HepG2 (cell line): ENCODE data around the gene WIPF2. TPM values are rescaled to one million over a fixed set of nuclear protein-coding genes. Genes with fewer than 3 reads are reported as not detected.

Source experiments
- ATM ChIP-seq: fragments of 450-650 bp; IDR thresholded peaks from 2 replicates; pipeline ENCODE4 v1.7.1; 2017; ENCODE audit warnings: mild to moderate bottlenecking, borderline replicate concordance
- EED ChIP-seq: sonication (generic); formaldehyde crosslinking; IDR thresholded peaks from 2 replicates; pipeline ENCODE4 v1.5.0; 2020; ENCODE audit warnings: mild to moderate bottlenecking, missing genetic modification reagents
- HMG20A ChIP-seq: IDR thresholded peaks from 2 replicates; pipeline ENCODE4 v1.6.1; 2016; ENCODE audit warnings: borderline replicate concordance
- ISL2 ChIP-seq: sonication (generic); formaldehyde crosslinking; IDR thresholded peaks from 2 replicates; pipeline ENCODE4 v1.5.0; 2020; ENCODE audit warnings: missing genetic modification reagents
- JUN ChIP-seq: sonication (generic); formaldehyde crosslinking; IDR thresholded peaks from 2 replicates; pipeline ENCODE4 v1.4.0; 2020; ENCODE audit warnings: mild to moderate bottlenecking, missing genetic modification reagents
- PCBP1 ChIP-seq: fragments of 200-400 bp; formaldehyde crosslinking; IDR thresholded peaks from 2 replicates; pipeline ENCODE4 v1.6.1; 2017; ENCODE audit warnings: mild to moderate bottlenecking, low read depth, low read length, borderline replicate concordance
- POLR2AphosphoS2 ChIP-seq: IDR thresholded peaks from 2 replicates; pipeline ENCODE4 v1.6.1; 2011; ENCODE audit warnings: low read depth, low read length, improper control_type of control experiment
- REXO4 ChIP-seq: sonication (generic); formaldehyde crosslinking; IDR thresholded peaks from 2 replicates; pipeline ENCODE4 v1.8.0; 2022; ENCODE audit warnings: missing genetic modification reagents, mild to moderate bottlenecking, borderline replicate concordance
- RNF2 ChIP-seq: fragments of 450-650 bp; conservative IDR thresholded peaks from 2 replicates; pipeline ENCODE4 v1.6.1; 2016; ENCODE audit warnings: low read depth
- SNAPC2 ChIP-seq: sonication (generic); formaldehyde crosslinking; IDR thresholded peaks from 2 replicates; pipeline ENCODE4 v1.8.1; 2022; ENCODE audit warnings: mild to moderate bottlenecking, missing genetic modification reagents
- TFAP4 ChIP-seq: sonication (generic); IDR thresholded peaks from 2 replicates; pipeline ENCODE4 v1.6.1; 2016; ENCODE audit warnings: low read depth, borderline replicate concordance
- TP53 ChIP-seq: sonication (generic); formaldehyde crosslinking; conservative IDR thresholded peaks from 2 replicates; pipeline ENCODE4 v1.4.0; 2020; ENCODE audit warnings: missing genetic modification reagents
- TRAFD1 ChIP-seq: sonication (generic); formaldehyde crosslinking; IDR thresholded peaks from 2 replicates; pipeline ENCODE4 v1.5.1; 2020; ENCODE audit warnings: missing genetic modification reagents, mild to moderate bottlenecking, borderline replicate concordance
- XBP1 ChIP-seq: sonication (generic); formaldehyde crosslinking; IDR thresholded peaks from 2 replicates; pipeline ENCODE4 v1.5.0; 2020; ENCODE audit warnings: missing genetic modification reagents
- ZNF18 ChIP-seq: sonication (generic); formaldehyde crosslinking; IDR thresholded peaks from 2 replicates; pipeline ENCODE4 v1.8.0; 2022; ENCODE audit warnings: mild to moderate bottlenecking, missing genetic modification reagents; ENCODE audit not compliant: insufficient replicate concordance
- ZNF639 ChIP-seq: conservative IDR thresholded peaks from 2 replicates; pipeline ENCODE4 v1.6.1; 2018; ENCODE audit warnings: missing genetic modification reagents
- polyA plus RNA-seq, 8 experiments: library from polyadenylated mRNA; depleted of rRNA in 3 of 8; stranded (reverse) in 7 of 8; unstranded in 1 of 8; fragments of >200 nt; fragmentation: Illumina TruSeq in 4 of 8; extraction: Trizol in 4 of 8; gene quantifications; 2 replicates each; pipeline versions ENCODE4 v1.2.1 to v1.2.3, GENCODE V29; 2011 to 2016; ENCODE audit warnings: low read depth in 4 of 8, missing spikeins in 1 of 8, mixed read lengths in 1 of 8; ENCODE audit not compliant: insufficient read depth in 1 of 8
- total RNA-seq, 5 experiments: library from RNA; depleted of rRNA; stranded (reverse); fragments of >200 nt; fragmentation: Illumina TruSeq; extraction: Trizol; gene quantifications; 2 replicates each; pipeline ENCODE4 v1.2.3, GENCODE V29; 2016; ENCODE audit warnings: low read depth in 1 of 5
- TF ChIP-seq, protein P1 (sequence below): sonication (generic); formaldehyde crosslinking; IDR thresholded peaks from 2 replicates; pipeline ENCODE4 v1.5.0; 2020; ENCODE audit warnings: missing genetic modification reagents
- TF ChIP-seq, protein P2 (sequence below): sonication (generic); formaldehyde crosslinking; conservative IDR thresholded peaks from 2 replicates; pipeline ENCODE4 v1.8.0; 2022; ENCODE audit warnings: mild to moderate bottlenecking, moderate library complexity, missing genetic modification reagents
- TF ChIP-seq, protein P3 (sequence below): IDR thresholded peaks from 2 replicates; pipeline ENCODE4 v1.6.1; 2016; ENCODE audit warnings: missing compliant biosample characterization, missing genetic modification reagents, borderline replicate concordance

The WIPF2 gene
- total and polyA plus RNA-seq, 2 of the 13 experiments (the other 11 are each of a cell fraction or from before 2014, with no cell fraction given), result 7.2 to 10.8 TPM

DNA sequence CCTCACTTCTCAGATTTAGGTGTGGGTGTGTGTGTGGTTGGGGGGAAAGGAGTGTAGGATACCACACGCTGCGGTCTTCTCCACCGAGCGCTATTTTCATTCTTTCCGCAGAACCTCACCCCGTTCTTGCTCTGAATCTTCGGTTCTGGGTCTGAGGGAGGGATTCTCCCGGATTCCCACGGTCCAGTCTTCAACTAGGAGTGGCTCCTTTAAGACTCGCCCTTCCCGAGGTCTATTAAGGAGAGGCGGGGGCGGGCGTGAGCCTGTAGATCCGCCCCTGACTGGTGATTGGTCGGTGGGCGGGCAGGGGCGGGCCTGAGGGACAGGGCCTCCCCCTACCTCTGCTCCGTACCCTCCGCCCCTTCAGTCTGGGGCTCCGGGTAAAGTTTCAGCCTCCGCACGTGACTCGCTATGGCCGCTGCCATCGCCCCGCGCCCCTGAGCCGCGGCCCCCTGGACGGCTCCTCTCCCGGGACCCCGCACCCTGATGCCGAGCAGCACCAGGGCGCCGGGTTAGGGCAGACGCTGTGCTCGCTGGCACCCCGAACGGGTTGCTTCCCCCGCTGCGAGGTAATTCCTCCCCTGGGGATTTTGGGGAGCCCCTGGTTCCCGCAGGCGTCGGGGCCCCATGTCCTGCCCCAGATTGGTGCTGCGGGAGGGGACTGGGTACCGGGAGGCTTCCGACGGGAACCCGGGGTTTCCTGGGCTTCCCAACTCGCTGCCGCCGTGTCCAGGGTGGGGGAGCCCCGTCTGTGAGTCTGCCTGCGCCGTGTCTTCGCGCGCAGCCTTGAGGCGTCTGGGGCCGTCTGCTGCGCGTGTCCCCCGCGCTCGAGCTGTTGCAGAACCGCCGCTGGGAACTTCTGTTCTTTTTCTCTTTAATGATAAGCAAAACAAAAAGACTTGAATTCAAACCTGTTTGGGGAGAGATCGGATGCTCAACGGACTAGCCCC, 99.1 kb downstream of the WIPF2 start (continued):
- peak; percentile 29; the same call in 1 of the 2 replicates for TF ChIP-seq TFAP4
- no peak; the same call in 1 of the 2 replicates for TF ChIP-seq HMG20A (CRISPR knock-in tag)
- TF ChIP-seq XBP1, result no peak
- TF ChIP-seq SNAPC2 (CRISPR knock-in tag), result no peak
- TF ChIP-seq, protein P1, sequence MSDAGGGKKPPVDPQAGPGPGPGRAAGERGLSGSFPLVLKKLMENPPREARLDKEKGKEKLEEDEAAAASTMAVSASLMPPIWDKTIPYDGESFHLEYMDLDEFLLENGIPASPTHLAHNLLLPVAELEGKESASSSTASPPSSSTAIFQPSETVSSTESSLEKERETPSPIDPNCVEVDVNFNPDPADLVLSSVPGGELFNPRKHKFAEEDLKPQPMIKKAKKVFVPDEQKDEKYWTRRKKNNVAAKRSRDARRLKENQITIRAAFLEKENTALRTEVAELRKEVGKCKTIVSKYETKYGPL (CRISPR knock-in tag), result no peak
- no peak for TF ChIP-seq REXO4 (CRISPR knock-in tag)
- TF ChIP-seq ZNF639 (CRISPR knock-in tag), result no peak
- no peak for TF ChIP-seq JUN (CRISPR knock-in tag)
- no peak for TF ChIP-seq TP53 (CRISPR knock-in tag)
- TF ChIP-seq POLR2AphosphoS2, result no peak
- no peak for TF ChIP-seq EED (CRISPR knock-in tag)
- TF ChIP-seq TRAFD1 (CRISPR knock-in tag), result no peak
- TF ChIP-seq PCBP1, result no peak
- 0 out of 2 replicates have a peak, but pooled peaks have one; percentile 30 for TF ChIP-seq RNF2
- TF ChIP-seq, protein P2, sequence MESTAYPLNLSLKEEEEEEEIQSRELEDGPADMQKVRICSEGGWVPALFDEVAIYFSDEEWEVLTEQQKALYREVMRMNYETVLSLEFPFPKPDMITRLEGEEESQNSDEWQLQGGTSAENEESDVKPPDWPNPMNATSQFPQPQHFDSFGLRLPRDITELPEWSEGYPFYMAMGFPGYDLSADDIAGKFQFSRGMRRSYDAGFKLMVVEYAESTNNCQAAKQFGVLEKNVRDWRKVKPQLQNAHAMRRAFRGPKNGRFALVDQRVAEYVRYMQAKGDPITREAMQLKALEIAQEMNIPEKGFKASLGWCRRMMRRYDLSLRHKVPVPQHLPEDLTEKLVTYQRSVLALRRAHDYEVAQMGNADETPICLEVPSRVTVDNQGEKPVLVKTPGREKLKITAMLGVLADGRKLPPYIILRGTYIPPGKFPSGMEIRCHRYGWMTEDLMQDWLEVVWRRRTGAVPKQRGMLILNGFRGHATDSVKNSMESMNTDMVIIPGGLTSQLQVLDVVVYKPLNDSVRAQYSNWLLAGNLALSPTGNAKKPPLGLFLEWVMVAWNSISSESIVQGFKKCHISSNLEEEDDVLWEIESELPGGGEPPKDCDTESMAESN (CRISPR knock-in tag), result peak; percentile 66; the same call in 1 of the 2 replicates
- TF ChIP-seq, protein P3, sequence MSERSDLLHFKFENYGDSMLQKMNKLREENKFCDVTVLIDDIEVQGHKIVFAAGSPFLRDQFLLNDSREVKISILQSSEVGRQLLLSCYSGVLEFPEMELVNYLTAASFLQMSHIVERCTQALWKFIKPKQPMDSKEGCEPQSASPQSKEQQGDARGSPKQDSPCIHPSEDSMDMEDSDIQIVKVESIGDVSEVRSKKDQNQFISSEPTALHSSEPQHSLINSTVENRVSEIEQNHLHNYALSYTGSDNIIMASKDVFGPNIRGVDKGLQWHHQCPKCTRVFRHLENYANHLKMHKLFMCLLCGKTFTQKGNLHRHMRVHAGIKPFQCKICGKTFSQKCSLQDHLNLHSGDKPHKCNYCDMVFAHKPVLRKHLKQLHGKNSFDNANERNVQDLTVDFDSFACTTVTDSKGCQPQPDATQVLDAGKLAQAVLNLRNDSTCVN, result no peak
- TF ChIP-seq ATM, result no peak
- TF ChIP-seq ISL2 (CRISPR knock-in tag), result peak; percentile 58; the same call in 1 of the 2 replicates
- peak; percentile 76 for TF ChIP-seq ZNF18 (CRISPR knock-in tag)
